Large intestine (tissue), 3 donors: ENCODE results near the gene SIGLEC10. TPM values are rescaled to one million over a fixed set of nuclear protein-coding genes. Genes with fewer than 3 reads are reported as not detected.

Source experiments
- DNase-seq, 2 donors: peaks; one replicate each; pipeline versions ENCODE4 v3.0.0 to v3.0.0-alpha.2; 2013
- H3K27ac ChIP-seq: one replicate; pipeline ENCODE4 v1.5.1; 2013; ENCODE audit warnings: low read length
- H3K27me3 ChIP-seq: 2 replicates; pipeline ENCODE4 v1.6.1; 2013; ENCODE audit warnings: low read length; ENCODE audit not compliant: control insufficient read depth, insufficient read depth
- H3K36me3 ChIP-seq: 2 replicates; pipeline ENCODE4 v1.6.1; 2013; ENCODE audit warnings: low read length; ENCODE audit not compliant: control insufficient read depth, insufficient read depth
- H3K4me1 ChIP-seq: one replicate; pipeline ENCODE4 v1.6.1; 2013; ENCODE audit warnings: low read length; ENCODE audit not compliant: control insufficient read depth, insufficient read depth
- H3K4me3 ChIP-seq: one replicate; pipeline ENCODE4 v1.5.1; 2013; ENCODE audit warnings: low read length
- H3K9me3 ChIP-seq: one replicate; pipeline ENCODE4 v1.6.1; 2013; ENCODE audit warnings: mild to moderate bottlenecking, low read depth, low read length, moderate library complexity; ENCODE audit not compliant: control insufficient read depth
- WGBS: methylation state at CpG from one replicate; pipeline ENCODE4 v1.1.5; 2013; ENCODE audit warnings: low lambda C conversion rate; ENCODE audit not compliant: insufficient coverage; 5-methylcytosine and 5-hydroxymethylcytosine counted together
- polyA plus RNA-seq: library from polyadenylated mRNA; unstranded; fragments of 120-200 nt; gene quantifications from one replicate; pipeline ENCODE4 v1.2.1, GENCODE V29; 2013

Gene SIGLEC10
- polyA plus RNA-seq, 1 donor = 10.5 TPM

DNA sequence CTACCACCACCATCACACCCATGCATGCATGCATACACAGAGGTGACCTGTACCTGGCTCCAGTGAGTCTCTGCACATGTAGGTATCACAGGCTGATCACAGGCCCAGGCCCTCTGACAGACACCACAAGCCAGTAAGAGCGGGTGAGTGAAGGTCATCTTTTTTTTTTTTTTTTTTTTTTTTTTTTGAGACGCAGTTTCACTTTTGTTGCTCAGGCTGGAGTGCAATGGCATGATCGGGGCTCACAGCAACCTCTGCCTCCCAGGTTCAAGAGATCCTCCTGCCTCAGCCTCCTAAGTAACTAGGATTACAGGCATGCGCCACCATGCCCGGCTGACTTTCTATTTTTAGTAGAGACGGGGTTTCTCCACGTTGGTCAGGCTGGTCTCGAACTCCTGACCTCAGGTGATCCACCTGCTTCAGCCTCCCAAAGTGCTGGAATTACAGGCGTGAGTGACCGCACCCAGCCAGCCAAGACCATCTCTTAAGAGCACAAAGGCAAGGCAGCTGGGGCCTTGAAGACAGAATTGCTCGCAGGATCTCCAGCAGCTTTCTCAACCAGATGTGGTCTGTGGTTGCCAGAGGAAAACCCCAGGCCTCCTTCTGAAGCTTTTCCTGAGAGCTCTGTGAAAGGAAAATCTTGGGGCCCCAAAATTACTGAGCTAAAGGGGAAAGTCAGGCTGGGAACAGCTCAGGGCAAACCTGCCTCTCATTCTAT is 41.8 kb downstream of the SIGLEC10 start:
- DNase-seq = peak in 1 of 2 donors; percentile 57
- H3K27ac ChIP-seq = no peak overlapping the region
- H3K4me1 ChIP-seq = no peaks in the 10 kb centered on the region
- H3K4me3 ChIP-seq = no peak overlapping the region
- no peaks in the 10 kb centered on the region for H3K36me3 ChIP-seq
- no CpG with 5 or more reads among the region's 11 CpGs for WGBS
- no peaks in the 10 kb centered on the region for H3K27me3 ChIP-seq
- H3K9me3 ChIP-seq = no peaks in the 10 kb centered on the region

DNA sequence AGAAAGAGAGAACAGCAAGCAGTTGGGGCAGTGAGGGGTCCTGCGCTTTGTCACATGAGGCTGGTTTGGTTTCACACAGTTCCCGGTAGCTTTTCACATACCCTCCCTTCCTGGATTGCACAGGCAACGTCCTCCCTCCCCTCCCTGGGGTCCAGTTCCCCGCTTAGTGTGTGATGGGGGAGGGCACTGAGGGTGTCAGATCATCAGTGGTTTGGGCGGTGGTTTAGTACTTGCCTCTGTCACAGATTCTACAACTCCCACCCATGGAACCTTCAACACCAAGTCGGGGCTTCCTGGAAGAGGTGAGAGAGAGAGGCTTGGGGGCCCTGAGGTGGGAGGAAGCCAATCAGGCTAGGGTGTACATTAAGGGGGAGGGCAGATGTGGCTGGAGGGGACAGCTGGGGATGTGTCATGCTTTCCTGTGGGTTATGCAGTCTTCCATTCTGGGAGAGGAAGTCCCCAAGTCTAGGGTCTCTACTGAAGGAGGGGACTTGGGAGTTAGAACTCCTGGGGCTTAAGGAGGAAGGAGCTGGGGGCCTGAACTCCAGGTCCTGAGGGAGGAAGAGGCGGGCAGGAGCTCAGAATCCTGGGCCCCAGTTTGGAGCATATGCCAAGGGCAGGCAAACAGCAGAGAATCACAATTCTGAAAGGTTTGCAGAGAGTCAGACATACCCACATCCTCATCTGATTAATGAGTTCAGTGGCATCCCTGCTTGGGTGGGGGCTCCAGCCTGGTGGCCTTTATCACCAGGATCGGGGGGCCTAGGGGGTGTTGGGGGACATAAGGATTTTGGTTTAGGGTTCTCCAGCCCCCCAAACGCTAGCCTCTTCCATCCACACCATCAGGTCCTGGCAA is 44.6 kb downstream of the SIGLEC10 start, which contains the start of gene NKG7:
TSS of gene NKG7 (minus strand) at position 6 of the 856 bp plus-strand sequence. CDS start 119 bp downstream, outside the sequence.
- peak in 1 of 2 donors; percentile 17 for DNase-seq
- Histone ChIP-seq H3K4me1 (peaks cover 7% of the 10 kb centered on the region), H3K27ac (no peak within 1 kb of the TSS), H3K36me3 (no peaks in the 10 kb centered on the region), H3K9me3 (no peaks in the 10 kb centered on the region), H3K4me3 (no peak within 1 kb of the TSS), H3K27me3 (no peaks in the 10 kb centered on the region)
- no CpG with 5 or more reads among the region's 9 CpGs for WGBS

DNA sequence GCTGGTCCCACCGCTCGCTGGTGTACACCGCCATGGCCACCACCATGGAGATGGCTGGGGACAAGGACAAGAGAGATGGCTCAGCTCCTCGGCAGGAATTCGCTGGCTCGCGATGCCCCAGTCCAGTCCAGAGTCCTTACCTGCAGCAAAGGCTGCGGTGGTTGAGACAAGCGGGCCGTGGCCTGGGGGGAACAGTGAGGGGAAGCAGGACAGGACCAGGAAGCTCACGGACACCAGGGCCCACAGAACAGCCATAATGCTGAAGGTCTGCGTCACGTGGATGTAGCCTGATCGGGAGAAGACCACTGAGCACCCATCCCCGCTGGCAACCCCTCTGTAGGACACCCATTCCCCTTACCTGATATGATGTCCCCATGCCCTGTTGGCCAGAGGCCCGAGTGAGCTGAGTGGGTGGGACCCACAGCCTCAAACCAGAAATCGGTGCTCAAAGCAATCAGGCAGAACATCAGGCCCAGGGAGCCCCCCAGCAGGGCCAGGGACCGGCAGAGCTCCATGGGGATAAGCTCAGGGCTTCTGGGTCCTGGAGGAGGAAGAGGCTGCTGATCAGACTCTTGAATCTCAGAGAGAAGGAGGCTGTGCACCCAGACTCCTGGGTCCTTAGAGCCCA is 45.3 kb downstream of the SIGLEC10 start:
- Histone ChIP-seq H3K4me3 (no peak overlapping the region), H3K27ac (no peak overlapping the region), H3K4me1 (peaks cover 7% of the 10 kb centered on the region), H3K27me3 (no peaks in the 10 kb centered on the region), H3K36me3 (no peaks in the 10 kb centered on the region), H3K9me3 (no peaks in the 10 kb centered on the region)
- DNase-seq = no peak
- no CpG with 5 or more reads among the region's 18 CpGs for WGBS

DNA sequence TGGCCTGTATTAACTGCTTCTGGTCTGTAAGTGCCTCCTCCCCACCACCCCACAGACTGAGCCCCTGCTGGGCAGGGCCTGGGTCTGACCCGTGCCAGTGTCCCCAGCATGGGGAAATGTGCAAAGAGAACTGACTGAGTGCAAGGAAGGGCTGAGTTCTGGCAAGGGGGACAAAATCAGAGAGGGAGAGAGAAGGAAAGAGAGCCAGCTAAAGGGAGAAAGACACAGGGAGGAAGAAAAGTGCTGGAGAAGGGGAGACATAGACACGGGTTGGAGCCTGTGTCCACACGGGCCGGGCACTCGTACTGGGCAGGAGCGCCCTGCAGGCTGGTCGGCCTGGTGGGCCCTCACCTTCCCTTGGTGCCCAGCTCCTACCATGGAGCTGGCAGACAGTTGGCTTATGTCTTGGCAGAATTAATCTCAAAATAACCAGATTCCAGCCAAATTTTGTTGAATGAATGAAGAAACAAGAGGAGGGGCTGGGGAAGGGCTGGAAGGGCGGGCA is 46.2 kb downstream of the SIGLEC10 start:
- Histone ChIP-seq H3K27ac (no peak overlapping the region), H3K36me3 (no peaks in the 10 kb centered on the region), H3K4me3 (no peak overlapping the region), H3K9me3 (no peaks in the 10 kb centered on the region), H3K27me3 (no peaks in the 10 kb centered on the region), H3K4me1 (peaks cover 7% of the 10 kb centered on the region)
- no CpG with 5 or more reads among the region's 8 CpGs for WGBS
- DNase-seq = no peak

DNA sequence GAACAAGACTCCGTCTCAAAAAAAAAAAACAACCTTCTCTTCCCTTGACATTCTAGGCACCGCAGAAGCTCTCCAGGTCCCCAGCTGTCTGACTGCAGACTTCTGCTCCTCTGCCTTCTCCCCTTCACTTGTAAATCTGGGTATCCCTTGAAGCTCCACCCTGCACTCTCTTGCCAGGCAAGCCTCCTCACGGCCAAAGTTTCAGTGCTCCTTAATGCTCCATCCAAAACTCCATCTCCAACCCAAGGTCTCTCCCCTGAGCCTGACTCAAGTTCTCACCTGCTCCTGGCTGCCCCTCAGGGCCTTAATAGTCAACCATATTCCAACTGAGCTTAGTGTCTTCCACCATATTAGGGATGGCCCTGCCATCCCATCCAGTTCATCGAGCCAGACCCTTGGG is 47.2 kb downstream of the SIGLEC10 start:
- Histone ChIP-seq H3K36me3 (no peaks in the 10 kb centered on the region), H3K27ac (no peak overlapping the region), H3K9me3 (no peaks in the 10 kb centered on the region), H3K4me1 (peaks cover 7% of the 10 kb centered on the region), H3K4me3 (no peak overlapping the region), H3K27me3 (no peaks in the 10 kb centered on the region)
- WGBS = no CpG with 5 or more reads among the region's 4 CpGs
- no peak for DNase-seq

DNA sequence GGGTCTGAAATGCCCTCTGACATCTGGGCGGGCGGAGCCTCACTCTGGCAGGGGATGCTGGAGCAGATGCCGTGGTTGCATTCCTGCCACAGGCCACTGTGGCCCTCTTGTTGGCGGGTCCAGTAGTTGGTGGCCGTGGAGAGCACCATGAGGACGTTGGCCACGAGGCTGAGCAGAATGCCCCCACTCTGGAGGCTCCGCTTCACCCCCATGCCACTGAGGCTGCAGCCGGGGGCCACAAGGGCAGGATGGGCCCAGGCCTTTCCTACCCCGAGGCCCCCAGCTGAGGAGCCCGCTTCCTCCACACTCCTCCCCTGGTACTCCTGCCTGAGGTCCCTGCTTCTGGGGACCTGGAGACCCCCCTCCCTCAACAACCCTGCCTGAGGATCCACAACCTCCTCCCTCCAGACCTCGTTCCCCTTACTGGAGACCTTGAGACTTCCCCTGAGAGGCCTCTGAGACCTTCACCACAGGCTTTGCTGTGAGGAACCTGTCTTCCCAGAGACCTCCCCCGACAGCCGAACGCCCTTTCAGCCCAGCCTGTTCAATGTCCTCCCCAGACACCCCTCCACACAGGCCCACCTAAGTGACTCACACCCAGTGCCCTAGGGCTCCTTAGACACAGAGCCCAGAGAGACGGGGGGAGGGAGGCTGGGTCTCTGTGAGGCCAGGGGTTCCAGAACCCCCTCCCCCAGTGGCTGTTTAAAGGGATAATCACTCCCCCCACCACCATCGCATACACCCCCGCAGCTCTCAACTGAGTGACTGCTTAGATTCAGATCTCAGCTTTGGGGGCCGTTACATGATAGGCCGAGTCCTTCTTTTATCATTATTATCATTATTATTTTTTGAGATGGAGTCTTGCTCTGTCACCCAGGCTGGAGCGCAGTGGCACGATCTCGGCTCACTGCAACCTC is 48.8 kb downstream of the SIGLEC10 start, which contains the start of gene CLDND2:
TSS of gene CLDND2 (minus strand) at position 638 of the 917 bp plus-strand sequence. CDS start at position 212, 426 bp downstream.
- H3K27me3 ChIP-seq = no peaks in the 10 kb centered on the region
- no peaks in the 10 kb centered on the region for H3K36me3 ChIP-seq
- H3K4me1 ChIP-seq = peaks cover 17% of the 10 kb centered on the region
- peak within 1 kb of the TSS; percentile 62 for H3K4me3 ChIP-seq
- no CpG with 5 or more reads among the region's 23 CpGs for WGBS
- DNase-seq = peak in 1 of 2 donors; percentile 21
- H3K27ac ChIP-seq = peak within 1 kb of the TSS; percentile 78
- H3K9me3 ChIP-seq = no peaks in the 10 kb centered on the region

DNA sequence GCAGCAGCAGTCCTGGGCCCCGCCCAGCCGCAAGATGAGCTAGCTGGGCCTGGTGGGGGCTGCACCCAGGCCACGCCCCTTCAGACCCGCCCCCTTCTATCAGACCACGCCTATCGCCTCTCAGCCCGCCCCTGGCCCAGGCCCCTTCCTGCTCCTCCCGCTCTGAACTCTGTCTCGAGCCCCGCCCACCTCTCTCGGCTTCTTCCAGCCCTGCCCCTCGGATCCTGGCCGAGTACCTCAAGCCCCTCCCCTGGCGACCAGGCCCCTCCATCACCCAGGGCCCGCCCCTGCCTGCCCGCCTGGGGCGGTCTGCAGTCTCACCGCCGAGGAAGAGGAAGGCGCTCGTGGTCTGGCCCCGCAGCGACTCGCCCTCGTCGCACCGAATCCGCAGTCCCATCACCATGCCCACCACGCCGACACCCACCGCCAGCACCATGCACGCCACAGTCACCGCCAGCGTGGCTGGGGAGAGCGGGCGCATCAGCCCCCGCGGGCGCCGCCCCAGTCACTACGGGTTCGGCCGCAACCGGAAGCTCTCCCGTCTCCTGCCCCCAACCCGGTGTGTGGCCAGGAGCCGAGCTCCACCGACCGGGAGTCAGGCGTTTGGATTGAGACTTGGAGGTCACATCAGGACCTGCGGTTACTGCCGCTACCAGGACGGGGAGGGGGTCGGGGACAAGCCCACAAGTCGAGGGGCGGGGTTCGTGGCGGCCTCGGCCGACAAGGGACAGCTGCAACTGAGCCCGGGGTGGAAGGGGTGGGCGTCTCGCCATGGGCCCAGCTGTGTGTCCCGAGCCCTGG is 49.7 kb downstream of the SIGLEC10 start:
- no peaks in the 10 kb centered on the region for H3K36me3 ChIP-seq
- DNase-seq = peak; percentile 99 to 100
- H3K9me3 ChIP-seq = no peaks in the 10 kb centered on the region
- H3K27ac ChIP-seq = peak overlapping the region; percentile 98
- peaks cover 25% of the 10 kb centered on the region for H3K4me1 ChIP-seq
- H3K4me3 ChIP-seq = peak overlapping the region; percentile 62
- no CpG with 5 or more reads among the region's 64 CpGs for WGBS
- no peaks in the 10 kb centered on the region for H3K27me3 ChIP-seq

DNA sequence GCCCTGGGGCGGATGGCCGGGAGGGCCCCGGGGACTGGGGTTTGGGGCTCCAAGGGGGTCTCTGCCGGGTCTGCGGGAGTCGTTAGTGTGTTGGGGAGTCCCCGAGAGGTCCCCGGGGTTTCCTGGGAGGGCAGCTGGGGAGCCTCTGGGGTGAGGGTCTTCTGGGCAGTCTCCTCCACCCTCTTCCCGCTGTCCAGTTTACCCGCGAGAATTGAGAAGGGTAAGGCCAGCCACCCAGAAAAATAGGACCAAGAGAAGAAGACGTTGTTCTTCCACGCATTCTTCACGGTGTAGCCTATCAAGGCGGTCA is 50.2 kb downstream of the SIGLEC10 start:
- Histone ChIP-seq H3K4me1 (peaks cover 31% of the 10 kb centered on the region), H3K27me3 (no peaks in the 10 kb centered on the region), H3K9me3 (no peaks in the 10 kb centered on the region), H3K36me3 (no peaks in the 10 kb centered on the region), H3K4me3 (peak overlapping the region; percentile 62), H3K27ac (peak overlapping the region; percentile 98)
- DNase-seq = no peak
- no CpG with 5 or more reads among the region's 15 CpGs for WGBS
